ENCODE measurements around the gene ANLN. TPM values are rescaled to one million over a fixed set of nuclear protein-coding genes. Genes with fewer than 3 reads are reported as not detected.

Gene ANLN
- total RNA-seq, 1 experiment from 2014 or later: 78.9 TPM

DNA sequence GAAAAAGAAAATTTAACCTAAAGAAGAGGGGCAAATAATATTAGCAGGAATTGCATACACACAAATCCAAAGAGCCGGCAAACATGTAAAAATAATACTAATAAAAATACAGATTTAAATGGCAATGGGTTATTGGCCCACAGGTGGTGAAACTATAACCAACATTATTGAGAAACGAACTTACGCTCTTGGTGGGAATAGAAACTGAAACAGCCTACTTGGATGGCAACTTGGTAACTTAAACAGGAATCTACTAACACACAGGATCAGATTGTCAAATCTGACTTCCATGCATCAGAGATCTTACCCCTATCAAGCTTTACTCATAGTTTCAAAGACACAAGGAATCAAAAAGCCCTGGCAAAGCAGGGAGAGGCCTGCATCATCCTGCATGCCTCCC is 66.5 kb downstream of the ANLN start:
- H3K27ac ChIP-seq (ENCODE audit: insufficient read length, low read depth, low read length): no peak overlapping the region
- H2AK5ac ChIP-seq (ENCODE audit: insufficient read length, low read length): no peak overlapping the region
- H2BK15ac ChIP-seq (ENCODE audit: low read depth, low read length): no peak overlapping the region
- no peak overlapping the region for H2BK12ac ChIP-seq (ENCODE audit: insufficient read length, low read depth, low read length)
- H3K4ac ChIP-seq (ENCODE audit: low read depth, low read length): no peak overlapping the region
- H4K5ac ChIP-seq (ENCODE audit: insufficient read length, low read depth, low read length): no peak overlapping the region
- no peak overlapping the region for H3K4me2 ChIP-seq (ENCODE audit: insufficient read depth, insufficient read length, low read length)
- H2BK5ac ChIP-seq (ENCODE audit: insufficient read length, low read length): no peak overlapping the region
- H3K4me3 Mint-ChIP-seq: no peak overlapping the region
- no peaks in the 10 kb centered on the region for H3K4me1 ChIP-seq (ENCODE audit: insufficient read depth, low read length)
- H4K20me1 ChIP-seq (ENCODE audit: control insufficient read depth, insufficient read depth, insufficient read length): no peaks in the 10 kb centered on the region
- no peak overlapping the region for H3K9ac ChIP-seq (ENCODE audit: extremely low read depth, insufficient read length, low read length)
- TF ChIP-seq, protein P1, sequence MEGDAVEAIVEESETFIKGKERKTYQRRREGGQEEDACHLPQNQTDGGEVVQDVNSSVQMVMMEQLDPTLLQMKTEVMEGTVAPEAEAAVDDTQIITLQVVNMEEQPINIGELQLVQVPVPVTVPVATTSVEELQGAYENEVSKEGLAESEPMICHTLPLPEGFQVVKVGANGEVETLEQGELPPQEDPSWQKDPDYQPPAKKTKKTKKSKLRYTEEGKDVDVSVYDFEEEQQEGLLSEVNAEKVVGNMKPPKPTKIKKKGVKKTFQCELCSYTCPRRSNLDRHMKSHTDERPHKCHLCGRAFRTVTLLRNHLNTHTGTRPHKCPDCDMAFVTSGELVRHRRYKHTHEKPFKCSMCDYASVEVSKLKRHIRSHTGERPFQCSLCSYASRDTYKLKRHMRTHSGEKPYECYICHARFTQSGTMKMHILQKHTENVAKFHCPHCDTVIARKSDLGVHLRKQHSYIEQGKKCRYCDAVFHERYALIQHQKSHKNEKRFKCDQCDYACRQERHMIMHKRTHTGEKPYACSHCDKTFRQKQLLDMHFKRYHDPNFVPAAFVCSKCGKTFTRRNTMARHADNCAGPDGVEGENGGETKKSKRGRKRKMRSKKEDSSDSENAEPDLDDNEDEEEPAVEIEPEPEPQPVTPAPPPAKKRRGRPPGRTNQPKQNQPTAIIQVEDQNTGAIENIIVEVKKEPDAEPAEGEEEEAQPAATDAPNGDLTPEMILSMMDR (conservative IDR thresholded peaks at IDR 0.05): no peak
- 0 out of 4 replicates have a peak, but pooled peaks cover 0 to 3% of the 10 kb centered on the region in 2 experiments for H3K4me1 Mint-ChIP-seq
- H3K79me1 ChIP-seq (ENCODE audit: insufficient read depth, low read depth, low read length, poor library complexity, severe bottlenecking): no peaks in the 10 kb centered on the region
- H3K56ac ChIP-seq (ENCODE audit: insufficient read length, low read depth, low read length): no peak overlapping the region
- no peak overlapping the region for H2BK120ac ChIP-seq (ENCODE audit: low read depth, low read length, poor library complexity, severe bottlenecking)
- H3T11ph ChIP-seq (ENCODE audit: low read length): no peak overlapping the region
- H2BK20ac ChIP-seq (ENCODE audit: low read depth, low read length, poor library complexity, severe bottlenecking): no peak overlapping the region
- no CpG with 5 or more reads among the region's 3 CpGs for WGBS (ENCODE audit: extremely low coverage, insufficient read length, low lambda C conversion rate)
- no peak overlapping the region for H4K8ac ChIP-seq (replicated peaks; ENCODE audit: insufficient read length, low read depth, low read length)
- H3K27ac Mint-ChIP-seq: 0 out of 7 replicates have a peak overlapping the region, but pooled peaks of 1 of the 3 experiments have one; percentile 24
- no peak overlapping the region; the same call in 1 of the 2 replicates for H3K14ac ChIP-seq (ENCODE audit: insufficient read depth, low read length)
- no peak for DNase-seq
- H3K23ac ChIP-seq (ENCODE audit: insufficient read length, low read depth, low read length): no peak overlapping the region
- H2AFZ ChIP-seq (ENCODE audit: low read length): no peak overlapping the region
- H4K91ac ChIP-seq (ENCODE audit: insufficient read length, low read depth, low read length): no peak overlapping the region
- H3K79me2 ChIP-seq (ENCODE audit: insufficient read depth, low read length): no peaks in the 10 kb centered on the region
- H3K9me3 ChIP-seq (ENCODE audit: control insufficient read depth, low read depth, low read length): no peaks in the 10 kb centered on the region
- peaks cover 1% of the 10 kb centered on the region; the same call in 1 of the 2 replicates for H3K27me3 Mint-ChIP-seq (ENCODE audit: low read depth)
- peaks cover 12 to 33% (median 29%) of the 10 kb centered on the region in 3 experiments; a peak in 6 of 7 replicates for H3K36me3 Mint-ChIP-seq (ENCODE audit: insufficient read depth in 1 of 3, low read depth in 3 of 3)
- H3K18ac ChIP-seq (ENCODE audit: insufficient read length, low read depth, low read length): no peak overlapping the region
- no peaks in the 10 kb centered on the region for H3K9me3 Mint-ChIP-seq
- H3K23me2 ChIP-seq (ENCODE audit: insufficient read length, low read depth, low read length, poor library complexity, severe bottlenecking): no peaks in the 10 kb centered on the region
- no peaks in the 10 kb centered on the region for H3K27me3 ChIP-seq (ENCODE audit: insufficient read depth, low read length)

All from H9 (cell line).